ENCODE results near the gene CTSZ. TPM values are rescaled to one million over a fixed set of nuclear protein-coding genes. Genes with fewer than 3 reads are reported as not detected.
A peak's percentile ranks its signal among the peaks of the same experiment; 100 is the strongest.

The CTSZ gene
- total and polyA plus RNA-seq, 2 donors from 2014 or later, result 200 to 234 TPM

- peak in 1 of 5 donors; percentile 29 for DNase-seq
- TF ChIP-seq CTCF (IDR thresholded peaks at IDR 0.05; ENCODE audit: borderline replicate concordance, extremely low read depth, insufficient read depth), result no peak
- peak overlapping the region; percentile 71 to 91 for H3K27ac ChIP-seq (ENCODE audit: low read depth in 2 of 2, low read length in 2 of 2)
- H3K9ac ChIP-seq (ENCODE audit: low read length in 3 of 3), result peak overlapping the region; percentile 68 to 75 (median 71)
- intact Hi-C loops (cut with DNase I), result no loop called here
- H3K9me3 ChIP-seq (ENCODE audit: control insufficient read depth in 2 of 3, insufficient read depth in 1 of 3, low read length in 3 of 3), result no peaks in the 10 kb centered on the region
- H3K36me3 ChIP-seq (ENCODE audit: control insufficient read depth in 2 of 3, insufficient read depth in 3 of 3, low read length in 3 of 3), result peaks cover 7 to 62% (median 20%) of the 10 kb centered on the region in 3 donors
- peak overlapping the region; percentile 70 to 86 (median 75) for H3K4me3 ChIP-seq (ENCODE audit: low read length in 3 of 3)
- H3K27me3 ChIP-seq (ENCODE audit: control insufficient read depth, insufficient read depth, low read length), result no peaks in the 10 kb centered on the region
- no peak for FAIRE-seq
- H3K4me1 ChIP-seq (ENCODE audit: control insufficient read depth in 2 of 3, insufficient read depth in 2 of 3, low read depth in 1 of 3, low read length in 3 of 3), result peaks cover 0 to 20% (median 10%) of the 10 kb centered on the region in 3 donors
Observed at GRCh38 chr20:59031564-59032022, 24.5 kb upstream of the CTSZ start.

- Histone ChIP-seq H3K4me3 (ENCODE audit: low read length in 3 of 3) (peak overlapping the region; percentile 70 to 86 (median 75)), H3K27ac (ENCODE audit: low read depth in 2 of 2, low read length in 2 of 2) (no peak overlapping the region), H3K27me3 (ENCODE audit: control insufficient read depth, insufficient read depth, low read length) (no peaks in the 10 kb centered on the region), H3K4me1 (ENCODE audit: control insufficient read depth in 2 of 3, insufficient read depth in 2 of 3, low read depth in 1 of 3, low read length in 3 of 3) (peaks cover 0 to 20% (median 10%) of the 10 kb centered on the region in 3 donors), H3K9me3 (ENCODE audit: control insufficient read depth in 2 of 3, insufficient read depth in 1 of 3, low read length in 3 of 3) (no peaks in the 10 kb centered on the region), H3K9ac (ENCODE audit: low read length in 3 of 3) (peak overlapping the region; percentile 68 to 75 (median 71)), H3K36me3 (ENCODE audit: control insufficient read depth in 2 of 3, insufficient read depth in 3 of 3, low read length in 3 of 3) (peaks cover 7 to 56% (median 16%) of the 10 kb centered on the region in 3 donors)
- no peak for TF ChIP-seq CTCF (IDR thresholded peaks at IDR 0.05; ENCODE audit: borderline replicate concordance, extremely low read depth, insufficient read depth)
- no peak for FAIRE-seq
- intact Hi-C loops (cut with DNase I), result no loop called here
- no peak for DNase-seq
Observed at GRCh38 chr20:59030911-59031563, 24.0 kb upstream of the CTSZ start.

GRCh38 chr20:59028812-59029211 is 21.8 kb upstream of the CTSZ start:
- no peaks in the 10 kb centered on the region for H3K9me3 ChIP-seq (ENCODE audit: control insufficient read depth in 2 of 3, insufficient read depth in 1 of 3, low read length in 3 of 3)
- intact Hi-C loops (cut with DNase I), result loop anchor here (10.0 kb wide), 1 partner anchor 124 kb away; no protein-coding TSS in a partner anchor
- no peak for TF ChIP-seq CTCF (IDR thresholded peaks at IDR 0.05; ENCODE audit: borderline replicate concordance, extremely low read depth, insufficient read depth)
- no peak for FAIRE-seq
- H3K4me3 ChIP-seq (ENCODE audit: low read length in 3 of 3), result no peak overlapping the region
- DNase-seq, result no peak
- H3K9ac ChIP-seq (ENCODE audit: low read length in 3 of 3), result peak overlapping the region in 1 of 3 donors; percentile 41
- H3K36me3 ChIP-seq (ENCODE audit: control insufficient read depth in 2 of 3, insufficient read depth in 3 of 3, low read length in 3 of 3), result peaks cover 2 to 56% (median 22%) of the 10 kb centered on the region in 3 donors
- no peak overlapping the region for H3K27ac ChIP-seq (ENCODE audit: low read depth in 2 of 2, low read length in 2 of 2)
- H3K4me1 ChIP-seq (ENCODE audit: control insufficient read depth in 2 of 3, insufficient read depth in 2 of 3, low read depth in 1 of 3, low read length in 3 of 3), result peaks cover 0 to 20% (median 10%) of the 10 kb centered on the region in 3 donors
- no peaks in the 10 kb centered on the region for H3K27me3 ChIP-seq (ENCODE audit: control insufficient read depth, insufficient read depth, low read length)
